Limb (tissue), 2 donors: Measurements from ENCODE around the gene MCOLN2.
"Not testable (repeated sequence)": the region's sequence is repeated elsewhere in the genome, so short reads cannot be mapped to it uniquely, and the experiment has no call there.

Source experiments
- DNase-seq, 2 donors: peaks; one replicate each; pipeline ENCODE4 v3.0.0-alpha.2; 2016; ENCODE audit errors: extremely low spot score in 2 of 2

MCOLN2 gene

DNA sequence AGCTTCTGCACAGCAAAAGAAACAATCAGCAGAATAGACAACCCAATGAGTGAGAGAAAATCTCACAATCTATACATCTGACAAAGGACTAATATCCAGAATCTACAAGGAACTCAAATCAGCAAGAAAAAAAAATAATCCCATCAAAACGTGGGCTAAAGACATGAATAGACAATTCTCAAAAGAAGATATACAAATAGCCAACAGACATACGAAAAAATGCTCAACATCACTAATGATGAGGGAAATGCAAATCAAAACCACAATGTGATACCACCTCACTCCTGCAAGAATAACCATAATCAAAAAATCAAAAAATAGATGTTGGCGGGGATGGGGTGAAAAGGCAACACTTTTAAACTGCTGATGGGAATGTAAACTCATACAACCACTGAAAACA is 10.4 kb downstream of the MCOLN2 start:
- DNase-seq: not testable (repeated sequence)

DNA sequence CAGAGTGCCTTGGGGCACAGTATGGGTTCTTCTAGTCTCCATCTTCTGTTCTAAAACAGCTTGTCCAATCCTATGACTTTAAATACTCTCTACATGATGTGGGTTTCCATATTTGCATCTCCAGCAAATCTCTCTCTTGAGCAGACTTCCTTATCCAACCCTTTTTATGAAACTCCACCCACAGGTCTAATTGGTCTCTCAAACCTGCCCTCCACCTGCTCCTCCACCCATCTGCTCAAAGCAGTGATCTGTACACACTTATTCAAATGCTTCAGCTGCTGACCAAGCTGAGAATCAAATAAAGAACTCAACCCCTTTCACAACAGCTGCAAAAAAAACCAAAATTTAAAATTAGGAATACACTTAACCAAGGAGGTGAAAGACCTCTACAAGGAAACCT is 11.5 kb downstream of the MCOLN2 start:
- DNase-seq: no peak

DNA sequence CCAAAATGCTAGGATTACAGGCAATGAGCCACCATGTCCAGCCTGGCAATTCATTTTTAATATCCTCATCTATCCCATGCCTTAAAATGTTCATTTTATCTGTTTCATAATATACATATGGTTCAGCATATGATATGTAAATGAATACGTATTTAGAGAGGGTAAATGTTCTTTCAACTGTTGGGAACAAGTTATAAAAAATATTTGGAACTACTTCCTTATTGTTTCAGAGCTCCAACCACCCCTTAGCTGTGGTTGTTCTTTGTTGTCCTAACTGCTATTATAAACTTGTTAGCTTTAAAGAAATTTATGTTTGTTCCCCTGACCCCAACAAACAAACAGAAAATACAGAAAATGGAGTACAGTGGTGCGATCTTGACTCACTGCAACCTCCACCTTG is 14.5 kb downstream of the MCOLN2 start:
- DNase-seq: no peak

DNA sequence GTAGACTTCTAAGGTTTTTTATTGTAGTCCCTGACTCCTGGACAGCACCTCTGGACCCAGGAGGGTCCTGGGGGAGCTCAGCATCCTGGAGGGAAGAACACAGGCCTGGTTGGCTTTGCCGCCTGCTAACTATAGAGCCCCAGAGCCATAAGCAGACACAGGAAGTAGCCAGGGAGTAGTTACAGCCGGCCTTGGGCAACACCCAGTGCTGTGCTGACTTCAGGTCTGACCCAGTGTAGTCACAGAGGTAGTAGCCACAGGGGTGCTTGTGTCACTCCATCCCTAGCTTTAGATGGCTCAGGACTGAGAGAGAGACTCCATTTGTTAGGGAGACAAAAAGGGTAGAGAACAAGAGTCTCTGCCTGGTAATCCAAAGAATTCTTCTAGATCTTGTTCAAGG is 21.9 kb downstream of the MCOLN2 start:
- DNase-seq: no peak

DNA sequence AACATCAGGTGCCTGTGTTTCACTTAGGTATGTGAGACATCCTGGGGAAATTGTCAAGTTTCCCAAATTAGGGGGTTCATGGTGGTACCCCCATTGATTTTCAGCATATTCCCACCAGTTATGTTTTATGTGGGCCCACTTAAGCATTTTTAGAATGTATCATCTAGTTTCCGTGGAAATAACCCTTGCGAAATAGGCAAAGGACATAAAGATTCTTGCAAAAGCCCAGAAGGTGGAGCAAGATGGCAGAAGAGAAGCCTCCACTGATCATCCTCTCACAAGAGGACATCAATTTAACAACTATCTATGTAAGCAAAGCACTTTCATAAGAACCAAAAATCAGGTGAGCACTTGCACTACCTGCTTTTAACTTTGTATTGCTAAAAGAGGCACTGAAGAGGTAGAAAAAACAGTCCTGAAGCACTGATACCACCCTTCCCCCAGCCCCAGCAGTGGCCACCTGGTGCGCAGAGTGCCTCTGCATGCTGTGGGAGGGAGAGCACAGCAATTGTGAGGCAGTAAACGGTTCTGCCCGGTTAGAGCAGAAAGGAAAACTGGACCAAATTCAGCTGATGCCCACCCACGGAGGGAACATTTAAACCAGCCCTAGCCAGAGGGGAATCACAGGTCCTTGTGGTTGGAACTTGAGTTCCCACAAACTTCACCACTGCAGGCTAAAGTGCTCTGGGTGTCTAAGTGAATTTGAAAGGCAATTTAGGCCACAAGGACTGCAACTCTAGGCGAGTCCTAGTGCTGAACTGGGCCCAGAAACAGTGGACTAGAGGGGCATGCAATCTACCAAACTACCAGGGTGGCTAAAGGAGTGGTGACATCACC is 23.2 kb downstream of the MCOLN2 start:
- DNase-seq: no peak

DNA sequence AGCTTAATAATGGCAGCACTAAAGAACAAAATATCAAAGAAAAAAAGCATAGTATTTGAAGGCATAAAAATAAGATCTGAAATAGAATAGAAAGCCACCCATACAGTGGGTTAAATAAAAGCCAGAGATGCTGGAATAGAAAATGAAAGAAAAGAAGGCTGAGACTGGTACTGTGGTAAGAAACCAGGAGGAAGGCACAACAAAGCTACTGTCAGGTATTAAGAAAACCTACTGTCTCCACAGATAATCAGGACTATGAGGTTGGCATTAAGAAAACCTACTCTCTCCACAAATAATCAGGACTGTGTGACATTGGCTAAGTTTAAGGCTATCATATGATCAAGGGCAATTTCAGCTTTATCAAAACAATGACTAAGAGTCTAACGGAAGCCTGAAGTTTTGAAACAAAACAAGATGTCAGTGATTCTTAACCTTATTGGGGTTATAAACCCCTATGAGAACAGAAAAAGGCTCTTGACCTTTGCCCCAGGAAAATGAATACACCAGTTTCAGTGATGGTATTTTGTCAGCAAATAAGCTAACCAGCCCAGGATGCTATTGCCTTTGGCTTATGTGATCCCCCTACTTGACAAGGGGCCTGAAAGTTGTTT is 24.4 kb downstream of the MCOLN2 start:
- DNase-seq: no peak

DNA sequence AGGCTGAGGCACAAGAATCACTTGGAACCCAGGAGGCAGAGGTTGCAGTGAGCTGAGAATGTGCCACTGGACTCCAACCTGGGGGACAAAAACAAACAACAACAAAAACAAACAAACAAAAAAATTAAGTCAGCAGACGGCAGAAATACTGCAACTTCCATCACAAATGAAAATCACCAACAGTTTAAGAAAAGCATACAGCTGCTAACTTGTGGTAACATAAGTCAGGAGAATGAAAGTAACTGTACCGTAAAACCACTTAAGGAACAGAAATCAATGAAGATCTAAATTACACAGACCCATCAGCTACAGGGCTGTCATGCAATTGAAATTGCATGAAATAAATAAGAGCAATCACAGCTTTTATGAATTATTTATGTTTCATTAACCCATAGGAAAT is 25.0 kb downstream of the MCOLN2 start:
- DNase-seq: no peak

DNA sequence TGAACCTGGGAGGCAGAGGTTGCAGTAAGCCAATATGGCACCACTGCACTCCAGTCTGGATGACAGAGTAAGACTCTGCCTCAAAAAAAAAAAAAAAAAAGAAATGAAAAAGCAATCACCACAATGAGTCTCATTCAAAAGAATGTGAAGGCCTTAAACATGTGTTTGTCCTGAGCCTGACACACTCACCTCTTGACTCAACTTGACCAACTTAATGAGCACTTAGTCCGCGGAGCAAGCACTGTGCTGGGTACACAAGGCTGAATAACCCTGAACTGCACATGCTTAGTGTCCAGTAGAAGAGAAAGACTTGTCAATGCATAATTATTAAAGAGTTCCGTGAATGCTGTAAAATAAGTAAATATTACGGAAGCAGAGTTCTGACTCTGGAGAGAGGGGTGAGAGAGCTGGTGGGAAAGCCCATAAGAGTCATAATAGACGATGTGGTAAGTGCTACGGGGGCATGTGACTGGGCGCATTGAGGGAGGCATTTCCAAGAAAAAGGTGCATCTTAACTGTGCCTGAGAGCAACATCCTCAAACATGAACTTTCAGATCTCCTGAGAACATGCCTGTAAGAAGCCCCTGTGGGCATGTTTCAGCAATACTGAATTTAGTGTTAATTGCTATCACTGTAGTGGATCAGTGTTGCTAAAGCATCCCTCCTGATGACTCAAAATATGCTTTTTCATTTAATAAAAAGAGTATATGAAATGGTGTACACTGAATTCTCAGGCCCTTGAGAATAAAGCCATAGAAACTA is 27.2 kb downstream of the MCOLN2 start:
- no peak for DNase-seq

DNA sequence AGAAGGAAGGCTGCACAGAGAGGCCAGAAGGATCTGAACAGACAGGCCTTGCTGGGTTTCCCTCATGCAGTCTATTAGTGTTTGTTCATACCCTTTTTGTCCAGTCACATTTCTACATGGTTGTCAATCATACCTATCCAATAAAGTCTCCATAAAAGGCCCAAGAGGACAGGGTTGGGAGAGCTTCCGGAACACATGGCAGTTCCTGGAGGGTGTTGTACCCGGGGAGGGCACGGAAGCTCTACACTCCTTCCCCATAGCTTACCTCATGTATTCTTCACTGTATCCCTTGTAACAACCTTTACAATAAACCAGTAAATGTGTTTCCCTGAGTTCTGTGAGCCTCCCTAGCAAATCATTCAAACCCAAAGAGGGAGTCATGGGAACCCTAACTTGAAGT is 28.0 kb downstream of the MCOLN2 start:
- DNase-seq: no peak

DNA sequence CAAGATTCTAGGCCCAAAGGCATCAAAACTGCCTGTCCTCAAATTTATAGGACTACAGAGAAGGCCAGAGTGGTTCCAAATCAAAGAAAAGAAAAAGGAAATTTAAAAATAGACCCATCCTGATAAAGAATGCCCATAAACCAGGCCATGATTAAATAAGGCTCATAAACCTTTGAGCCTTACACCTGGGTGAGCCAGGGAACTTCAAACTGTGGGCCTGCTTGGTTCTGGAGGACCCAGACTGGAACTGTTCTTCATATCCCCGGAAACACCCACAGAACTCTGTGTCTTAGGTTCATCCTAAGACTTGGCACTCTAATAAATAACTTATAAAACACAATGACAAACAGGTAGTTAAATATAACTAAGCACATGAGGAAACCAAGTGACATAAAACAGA is 28.8 kb downstream of the MCOLN2 start:
- no peak for DNase-seq

DNA sequence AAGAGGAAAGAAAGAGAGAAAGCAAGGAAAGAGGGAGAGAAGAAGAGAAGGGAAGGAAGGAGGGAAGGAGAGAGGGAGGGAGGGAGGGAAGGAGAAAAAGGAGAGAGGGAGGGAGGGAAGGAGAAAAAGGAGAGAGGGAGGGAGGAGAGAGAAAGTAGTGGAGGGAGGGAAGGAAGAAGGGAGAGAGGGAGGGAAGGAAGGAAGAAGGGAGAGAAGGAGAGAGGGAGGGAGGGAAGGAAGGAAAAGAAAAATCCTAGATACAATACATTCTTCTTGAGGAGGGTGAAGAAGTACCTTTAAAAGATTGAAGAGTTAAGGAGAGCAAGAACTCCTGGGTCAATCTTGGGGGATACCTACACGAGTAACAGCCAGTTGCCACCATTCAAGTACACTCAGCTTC is 29.2 kb downstream of the MCOLN2 start:
- no peak for DNase-seq

DNA sequence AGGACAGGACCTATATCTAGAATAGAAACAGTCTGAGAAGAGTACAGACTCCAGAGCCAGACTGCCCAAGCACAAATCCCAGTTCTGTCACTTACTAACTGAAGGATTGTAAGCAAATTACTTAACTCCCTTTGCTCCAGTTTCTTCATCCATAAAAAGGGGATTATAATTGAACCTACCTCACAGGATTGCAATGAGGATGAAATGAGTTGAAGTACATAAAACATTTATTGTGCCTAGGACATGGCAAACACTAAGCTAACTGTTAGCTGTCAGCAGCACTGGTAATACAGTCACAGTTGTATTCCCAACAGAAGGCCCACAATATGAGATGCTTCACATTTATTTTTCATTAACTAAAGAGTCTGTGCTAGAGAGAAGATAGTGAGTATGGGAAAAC is 33.9 kb downstream of the MCOLN2 start:
- DNase-seq: no peak

DNA sequence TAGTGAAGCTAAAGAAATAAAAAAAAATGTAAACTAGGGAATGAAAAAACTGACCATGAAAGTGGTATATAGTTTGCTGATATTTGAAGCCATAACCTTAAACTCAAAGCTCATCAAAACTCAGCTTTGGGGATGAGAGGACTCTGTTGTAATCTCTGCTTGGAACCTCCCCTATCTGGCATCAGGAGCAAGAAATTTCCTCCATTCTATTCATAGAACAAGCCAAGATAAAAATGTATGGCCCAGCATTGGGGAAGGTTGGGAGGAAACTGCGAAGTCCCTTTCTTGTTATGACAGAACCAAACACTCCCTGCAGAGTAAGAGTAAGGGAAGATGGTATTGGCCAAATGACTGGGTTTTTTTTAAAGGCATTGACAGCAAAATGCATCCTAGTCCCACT is 35.6 kb downstream of the MCOLN2 start:
- DNase-seq: no peak

DNA sequence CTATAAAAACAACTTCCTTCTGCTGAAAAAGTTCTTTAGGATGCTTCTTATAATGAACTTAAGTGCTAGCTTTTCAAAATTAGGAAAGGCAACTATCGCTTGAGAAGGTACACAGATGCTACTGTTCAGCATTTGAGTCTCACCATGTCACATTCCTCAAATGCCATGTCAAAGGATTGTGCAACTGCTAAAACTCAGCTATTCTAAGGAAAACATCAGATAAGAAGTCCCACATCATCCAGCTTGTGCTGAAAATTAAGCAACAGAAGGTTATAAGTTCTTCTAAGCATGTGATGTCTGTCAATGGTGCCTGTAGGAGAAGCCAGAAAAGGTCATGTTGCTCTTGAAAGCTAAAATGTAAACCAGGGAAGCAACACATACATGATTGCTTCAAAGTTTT is 36.5 kb downstream of the MCOLN2 start:
- DNase-seq: no peak

DNA sequence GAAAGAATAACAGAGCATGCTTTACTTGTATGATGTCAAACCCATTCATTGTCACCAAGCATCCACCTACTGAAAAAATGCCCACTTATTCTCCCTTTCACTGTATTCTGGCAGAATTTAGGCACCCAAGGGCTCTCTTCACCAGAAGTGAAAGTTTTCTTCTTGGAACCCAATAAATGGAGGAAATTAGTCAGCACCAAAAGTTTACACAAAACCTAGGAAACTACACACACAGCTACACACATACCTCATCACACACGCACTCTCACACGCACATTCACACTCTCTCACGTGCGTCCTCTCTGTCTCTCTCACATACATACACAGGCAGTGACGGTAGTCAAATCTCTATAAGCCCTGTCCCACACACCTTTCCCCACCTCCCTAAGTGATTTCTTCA is 37.6 kb downstream of the MCOLN2 start:
- DNase-seq: no peak

DNA sequence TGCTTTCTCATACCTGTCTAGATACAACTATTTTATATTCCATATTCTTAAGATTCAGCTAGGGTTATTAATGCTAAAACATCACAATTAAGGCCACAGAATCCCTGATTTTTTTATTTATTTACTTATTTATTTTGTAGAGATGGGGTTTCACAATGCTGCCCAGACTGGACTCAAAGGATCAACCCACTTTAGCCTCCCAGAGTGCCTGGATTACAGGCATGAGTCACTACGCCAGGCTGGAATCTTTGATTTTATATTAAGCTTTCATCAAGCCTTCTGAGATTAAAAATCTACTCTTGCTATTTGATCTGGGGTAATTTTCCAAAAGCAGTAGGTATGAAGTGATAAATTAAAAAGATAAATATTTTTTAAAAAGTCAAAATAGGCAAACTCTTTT is 38.9 kb downstream of the MCOLN2 start:
- no peak for DNase-seq

DNA sequence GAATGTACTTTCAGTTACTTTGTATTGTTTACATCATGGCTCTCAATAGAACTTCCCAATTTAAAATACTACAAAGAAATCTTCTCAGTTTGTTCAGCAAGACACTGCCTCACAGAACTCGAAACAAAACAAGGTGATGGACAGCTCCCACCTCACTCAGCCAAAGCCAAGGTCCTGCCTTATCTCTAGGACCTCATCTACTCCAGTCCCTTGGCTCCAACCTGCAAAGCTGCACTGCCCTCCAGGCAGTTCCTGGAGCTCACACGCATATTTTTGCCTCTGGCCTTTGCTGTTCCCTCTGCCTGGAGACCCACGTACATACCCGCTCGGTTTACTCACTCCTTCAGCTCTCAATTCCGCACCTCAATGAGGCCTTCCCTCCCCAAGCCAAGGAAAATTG is 40.3 kb downstream of the MCOLN2 start:
- DNase-seq: no peak

DNA sequence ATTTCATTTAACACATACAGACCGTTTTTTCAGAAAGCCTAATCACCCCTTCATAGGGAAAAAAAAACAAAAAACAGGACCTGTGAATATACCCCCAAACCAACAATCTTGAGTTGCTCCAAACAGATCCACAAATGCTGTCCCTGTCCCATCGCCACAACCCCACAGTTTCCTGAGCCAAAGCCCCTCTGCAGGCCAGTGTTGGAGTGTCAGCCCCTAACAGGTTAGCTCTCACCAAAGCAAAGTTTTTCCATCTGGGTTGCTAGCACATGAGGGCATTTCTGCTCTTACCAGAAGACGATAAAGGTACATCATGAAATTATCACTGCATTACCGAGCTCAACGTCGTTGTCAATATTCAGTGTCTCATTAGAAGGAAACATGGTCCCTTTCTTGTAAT is 40.8 kb downstream of the MCOLN2 start:
- DNase-seq: no peak

DNA sequence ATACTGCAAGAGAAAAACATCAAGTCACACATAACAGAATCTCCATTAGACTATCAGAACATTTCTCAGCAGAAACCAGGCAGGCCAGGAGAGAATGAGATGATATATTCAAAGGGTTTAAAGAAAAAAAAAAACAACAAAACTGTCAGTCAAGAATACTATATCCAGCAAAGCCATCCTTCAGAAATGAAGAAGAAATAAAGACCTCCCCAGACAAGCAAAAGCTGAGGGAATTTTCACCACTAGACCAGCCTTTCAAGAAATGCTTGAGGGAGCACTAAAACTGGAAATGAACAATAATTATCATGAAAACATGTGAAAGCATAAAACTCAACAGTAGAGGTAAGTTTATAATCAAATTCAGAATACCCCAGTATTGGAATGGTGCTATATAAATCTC is 47.2 kb downstream of the MCOLN2 start:
- no peak for DNase-seq

DNA sequence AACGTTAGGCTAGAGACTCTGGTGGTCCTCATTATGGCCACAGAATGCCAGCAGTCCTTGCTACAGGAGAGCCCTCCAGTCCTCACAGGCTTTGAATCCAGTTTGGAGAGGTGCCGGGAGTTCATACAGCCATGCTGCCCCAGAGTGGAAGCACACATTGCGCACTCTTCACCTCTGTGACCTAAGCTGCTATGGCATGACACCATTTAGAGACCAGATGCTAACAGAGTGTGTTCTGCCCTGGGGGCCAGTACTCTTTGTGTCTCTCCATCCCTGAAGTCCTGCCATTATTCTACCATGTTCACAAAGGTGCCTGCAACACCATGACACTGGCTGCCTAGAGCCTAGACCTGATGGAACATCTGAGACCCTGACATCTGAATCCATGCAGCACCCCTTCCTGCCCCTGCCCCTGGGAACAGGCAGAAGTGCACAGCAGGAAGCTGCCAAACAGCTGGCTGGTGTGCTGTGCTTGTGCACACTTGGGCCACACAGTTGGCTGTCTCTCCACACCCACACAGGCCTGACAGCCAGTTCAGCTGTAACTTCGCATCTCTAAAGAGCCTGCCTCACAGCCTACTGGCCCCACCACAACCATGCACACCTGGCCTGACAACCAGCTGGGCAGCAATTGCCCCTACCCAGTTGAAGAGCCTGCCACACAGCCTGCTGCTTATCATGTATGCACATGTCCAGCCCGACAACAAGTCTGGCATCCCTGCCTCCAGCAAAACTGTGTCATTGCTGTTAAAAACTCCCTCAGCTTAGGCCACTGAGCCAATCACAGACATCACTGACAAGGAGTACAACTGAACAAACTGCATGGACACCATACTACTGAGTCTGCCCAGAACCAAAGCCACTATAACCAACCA is 49.1 kb downstream of the MCOLN2 start:
- DNase-seq: no peak

DNA sequence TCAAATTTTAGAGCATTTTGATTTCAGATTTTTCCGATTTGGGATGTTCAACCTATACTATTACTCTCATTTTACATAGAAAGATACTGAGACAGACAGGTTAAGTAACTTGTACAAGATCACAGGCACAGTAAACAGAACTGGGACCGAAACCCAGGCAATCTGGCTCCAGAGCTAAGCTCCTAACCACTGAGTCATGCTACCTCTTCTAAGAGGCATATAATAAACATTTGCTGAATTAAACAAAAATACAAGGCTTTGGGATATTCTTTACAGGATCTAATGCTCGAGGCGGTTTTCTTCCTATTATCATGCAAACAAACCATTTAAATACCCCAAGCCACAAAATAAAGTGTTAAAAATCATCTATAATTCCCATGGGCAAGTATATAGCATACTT is 50.3 kb downstream of the MCOLN2 start:
- DNase-seq: no peak
